B cell (primary cell): ENCODE measurements around the gene UBAC1. TPM values are rescaled to one million over a fixed set of nuclear protein-coding genes. Genes with fewer than 3 reads are reported as not detected.
A peak's percentile ranks its signal among the peaks of the same experiment; 100 is the strongest.

Source experiments
- ATAC-seq: fragments of 200-7000 bp; cut with Tn5 transposase; one replicate; pipeline ENCODE4 v1.10.0; 2021; ENCODE audit warnings: low read depth, mild to moderate bottlenecking, moderate number of reproducible peaks, moderate library complexity
- CTCF ChIA-PET: fragments of 350-600 bp; sonication (Branson Sonifier 250); formaldehyde crosslinking; loops from one replicate; lab custom pipeline; 2021; ENCODE audit warnings: antibody characterized with exemption, inconsistent platforms; lab: Charles Lee
- POLR2A ChIA-PET: fragments of 350-600 bp; sonication (Branson Sonifier 250); formaldehyde crosslinking; loops from one replicate; lab custom pipeline; 2021; ENCODE audit warnings: antibody characterized with exemption; lab: Charles Lee
- DNase-seq: peaks from one replicate; pipeline ENCODE4 v3.0.0; 2013
- H2AFZ ChIP-seq: 2 replicates; pipeline ENCODE4 v1.6.1; 2012; ENCODE audit warnings: mild to moderate bottlenecking, low read depth, low read length; ENCODE audit not compliant: insufficient read depth, poor library complexity, severe bottlenecking
- H3K27ac ChIP-seq, 2 donors: 1 replicate in 1 of 2; 2 replicates in 1 of 2; pipeline ENCODE4 v1.5.1; 2012 to 2013; ENCODE audit warnings: low read length in 2 of 2, mild to moderate bottlenecking in 2 of 2, moderate library complexity in 1 of 2
- H3K27me3 ChIP-seq, 4 experiments: fragments of 200-600 bp in 1 of 4; sonication (generic) in 1 of 4; replicated peaks in 1 of 4; 1 replicate in 2 of 4; 2 replicates in 2 of 4; pipeline versions ENCODE4 v1.6.1 to v1.7.0; 2013 to 2016; ENCODE audit warnings: low read length in 3 of 4, mild to moderate bottlenecking in 2 of 4, mixed read lengths in 1 of 4, moderate library complexity in 1 of 4; ENCODE audit not compliant: insufficient read depth in 4 of 4, control insufficient read depth in 3 of 4; ENCODE audit errors: control extremely low read depth in 1 of 4
- H3K36me3 ChIP-seq, 2 experiments: replicated peaks in 1 of 2; 1 replicate in 1 of 2; 2 replicates in 1 of 2; pipeline versions ENCODE4 v1.6.1 to v1.7.1; 2013; ENCODE audit warnings: low read length in 1 of 2; ENCODE audit not compliant: insufficient read depth in 2 of 2, control insufficient read depth in 1 of 2; ENCODE audit errors: control extremely low read depth in 1 of 2, extremely low read depth in 1 of 2
- H3K4me1 ChIP-seq, 2 donors: fragments of 200-600 bp in 1 of 2; sonication (generic) in 1 of 2; 1 replicate in 1 of 2; 2 replicates in 1 of 2; pipeline versions ENCODE4 v1.5.1 to v1.6.1; 2013 to 2017; ENCODE audit warnings: low read length in 2 of 2; ENCODE audit not compliant: control insufficient read depth in 2 of 2, insufficient read depth in 2 of 2
- H3K4me2 ChIP-seq: replicated peaks from 2 replicates; pipeline ENCODE3; 2012; ENCODE audit warnings: mild to moderate bottlenecking, low read depth, low read length; ENCODE audit not compliant: poor library complexity, severe bottlenecking
- H3K4me3 ChIP-seq, 5 experiments: fragments of 200-600 bp in 1 of 5; sonication (generic) in 1 of 5; 1 replicate in 3 of 5; 2 replicates in 2 of 5; pipeline versions ENCODE4 v1.5.1 to v1.7.0; 2011 to 2016; ENCODE audit warnings: low read length in 4 of 5, mild to moderate bottlenecking in 4 of 5, low read depth in 2 of 5, control low read depth in 1 of 5, moderate library complexity in 1 of 5; ENCODE audit not compliant: insufficient read depth in 1 of 5; ENCODE audit errors: control extremely low read depth in 1 of 5, extremely low read depth in 1 of 5
- H3K79me2 ChIP-seq: fragments of 200-600 bp; sonication (generic); one replicate; pipeline ENCODE4 v1.6.0; 2016; ENCODE audit warnings: low read length; ENCODE audit not compliant: control insufficient read depth, insufficient read depth
- H3K9ac ChIP-seq: fragments of 200-600 bp; sonication (generic); 2 replicates; pipeline ENCODE4 v1.6.1; 2017; ENCODE audit warnings: mild to moderate bottlenecking, low read length, moderate library complexity
- H3K9me3 ChIP-seq, 3 donors: one replicate each; pipeline versions ENCODE4 v1.6.1 to v1.7.1; 2013; ENCODE audit warnings: low read length in 2 of 3; ENCODE audit not compliant: control insufficient read depth in 2 of 3, insufficient read depth in 1 of 3; ENCODE audit errors: control extremely low read depth in 1 of 3
- H4K20me1 ChIP-seq: 2 replicates; pipeline ENCODE4 v1.6.0; 2012; ENCODE audit warnings: mild to moderate bottlenecking, low read length; ENCODE audit not compliant: insufficient read depth, control insufficient read depth, poor library complexity, severe bottlenecking
- H3K27ac Mint-ChIP-seq: one replicate; pipeline ENCODE4 v1.8.0; 2021; ENCODE audit warnings: mixed read lengths
- H3K27me3 Mint-ChIP-seq: one replicate; pipeline ENCODE4 v1.8.0; 2021; ENCODE audit warnings: mixed read lengths
- H3K4me1 Mint-ChIP-seq: one replicate; pipeline ENCODE4 v1.8.0; 2021; ENCODE audit warnings: mixed read lengths
- H3K4me3 Mint-ChIP-seq: one replicate; pipeline ENCODE4 v1.8.0; 2021; ENCODE audit warnings: mixed read lengths
- H3K9me3 Mint-ChIP-seq: one replicate; pipeline ENCODE4 v1.8.0; 2022; ENCODE audit warnings: mixed read lengths; ENCODE audit not compliant: insufficient read depth
- CTCF ChIP-seq: fragments of 200-600 bp; IDR thresholded peaks from one replicate; pipeline ENCODE4 v1.8.0; 2022; ENCODE audit warnings: antibody characterized with exemption, mild to moderate bottlenecking
- EZH2 ChIP-seq: IDR thresholded peaks from 2 replicates; pipeline ENCODE4 v1.6.1; 2012; ENCODE audit warnings: borderline replicate concordance, low read depth, mild to moderate bottlenecking, moderate library complexity, low read length; ENCODE audit not compliant: insufficient read depth, poor library complexity, severe bottlenecking
- WGBS: methylation state at CpG from one replicate; pipeline ENCODE4 v1.1.5; 2013; ENCODE audit warnings: missing lambda C conversion rate; ENCODE audit not compliant: insufficient coverage; 5-methylcytosine and 5-hydroxymethylcytosine counted together
- intact Hi-C: fragments of 100-400 bp; cut with micrococcal nuclease; formaldehyde crosslinking; loops from one replicate; pipeline ENCODE4 v1.10.0; 2022
- polyA plus RNA-seq: library from polyadenylated mRNA; depleted of rRNA; stranded (reverse); fragments of >200 nt; gene quantifications from 2 replicates; pipeline ENCODE4 v1.2.3, GENCODE V29; 2012
- total RNA-seq, 2 donors: library from RNA; stranded (reverse); fragments of 120-200 nt in 1 of 2; gene quantifications; 1 replicate in 1 of 2; 2 replicates in 1 of 2; pipeline versions ENCODE4 v1.2.3 to v1.2.4, GENCODE V29; 2013 to 2022

The UBAC1 gene
- total and polyA plus RNA-seq, 2 donors (not counting 1 experiment from before 2014, with no cell fraction given) = 30.8 to 31.1 TPM

- no peak overlapping the region for H3K27ac Mint-ChIP-seq
- intact Hi-C loops = no loop called here
- no peak overlapping the region for H2AFZ ChIP-seq
- H3K4me2 ChIP-seq = no peak overlapping the region
- H3K36me3 ChIP-seq = no peaks in the 10 kb centered on the region
- no peak for ATAC-seq
- H3K4me3 ChIP-seq = no peak overlapping the region
- no peak overlapping the region for H3K9ac ChIP-seq
- peak overlapping the region; percentile 19 for H3K4me3 Mint-ChIP-seq
- ChIA-PET POLR2A (no interaction called here), CTCF (no interaction called here)
- H3K4me1 ChIP-seq = peaks cover 18 to 24% of the 10 kb centered on the region in 2 donors
- H3K27me3 Mint-ChIP-seq = no peaks in the 10 kb centered on the region
- no peak for DNase-seq
- peaks cover 87% of the 10 kb centered on the region for H4K20me1 ChIP-seq
- H3K79me2 ChIP-seq = peaks cover 100% of the 10 kb centered on the region
- H3K9me3 ChIP-seq = no peaks in the 10 kb centered on the region
- WGBS = 96% methylated on average over 17 of the region's 19 CpGs
- peaks cover 49% of the 10 kb centered on the region for H3K4me1 Mint-ChIP-seq
- H3K27ac ChIP-seq = no peak overlapping the region
- H3K27me3 ChIP-seq = no peaks in the 10 kb centered on the region
- no peaks in the 10 kb centered on the region for H3K9me3 Mint-ChIP-seq
- TF ChIP-seq CTCF (no peak), EZH2 (no peak)
Observed at GRCh38 chr9:135889564-135890189, 71.5 kb downstream of the UBAC1 start.

- Mint-ChIP-seq H3K4me1 (peaks cover 52% of the 10 kb centered on the region), H3K27me3 (no peaks in the 10 kb centered on the region), H3K9me3 (no peaks in the 10 kb centered on the region), H3K4me3 (peak overlapping the region; percentile 19), H3K27ac (no peak overlapping the region)
- no peaks in the 10 kb centered on the region for H3K9me3 ChIP-seq
- no peaks in the 10 kb centered on the region for H3K36me3 ChIP-seq
- H3K79me2 ChIP-seq = peaks cover 100% of the 10 kb centered on the region
- intact Hi-C loops = no loop called here
- no peak overlapping the region for H3K9ac ChIP-seq
- H3K4me3 ChIP-seq = no peak overlapping the region
- no peaks in the 10 kb centered on the region for H3K27me3 ChIP-seq
- ATAC-seq (no peak), DNase-seq (no peak)
- no peak overlapping the region for H2AFZ ChIP-seq
- ChIA-PET POLR2A (no interaction called here), CTCF (no interaction called here)
- peaks cover 86% of the 10 kb centered on the region for H4K20me1 ChIP-seq
- no peak overlapping the region for H3K27ac ChIP-seq
- TF ChIP-seq EZH2 (no peak), CTCF (no peak)
- H3K4me2 ChIP-seq = no peak overlapping the region
- 96% methylated on average over 9 of the region's 13 CpGs for WGBS
- H3K4me1 ChIP-seq = peaks cover 18 to 24% of the 10 kb centered on the region in 2 donors
Observed at GRCh38 chr9:135888766-135889394, 72.3 kb downstream of the UBAC1 start.
